ENCODE measurements around the gene PLRG1.

Gene PLRG1

GRCh38 chr4:154585369-154586018 lies 35.3 kb upstream of the PLRG1 start:
- DNase-seq (ENCODE audit: low read depth in 1 of 2, low spot score in 1 of 2): no peak
- in situ Hi-C loops (cut with HindIII; ENCODE audit: low pct_unique_long_range_greater_than_20kb, low sequenced_read_pairs): no loop called here
- no peak for TF ChIP-seq JUND (IDR thresholded peaks at IDR 0.05; ENCODE audit: low read depth)

- in situ Hi-C loops (cut with HindIII; ENCODE audit: low pct_unique_long_range_greater_than_20kb, low sequenced_read_pairs): no loop called here
- TF ChIP-seq JUND (IDR thresholded peaks at IDR 0.05; ENCODE audit: low read depth): no peak
- no peak for DNase-seq (ENCODE audit: low read depth in 1 of 2, low spot score in 1 of 2)
Observed at GRCh38 chr4:154584259-154584658, 34.1 kb upstream of the PLRG1 start.

DNA sequence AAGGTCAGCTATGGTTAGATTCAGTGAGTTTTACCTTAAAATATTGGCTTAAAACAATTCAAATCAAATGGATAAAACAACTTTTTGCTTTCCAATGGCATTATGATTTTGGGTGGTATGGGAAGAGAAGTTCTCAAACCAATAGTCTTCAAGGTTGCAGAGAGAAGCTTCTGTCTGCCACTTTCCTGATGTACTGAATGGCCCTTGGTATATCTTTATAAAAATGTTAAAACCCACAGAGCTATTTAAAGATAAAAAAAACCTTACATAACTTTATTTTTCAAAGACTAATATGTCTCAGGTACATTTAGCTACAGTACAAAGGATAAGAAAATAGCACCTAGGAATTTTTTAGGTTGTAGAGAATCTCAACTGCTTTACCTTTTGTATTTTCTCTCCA lies 33.5 kb upstream of the PLRG1 start:
- no peak for TF ChIP-seq JUND (IDR thresholded peaks at IDR 0.05; ENCODE audit: low read depth)
- in situ Hi-C loops (cut with HindIII; ENCODE audit: low pct_unique_long_range_greater_than_20kb, low sequenced_read_pairs): no loop called here
- DNase-seq (ENCODE audit: low read depth in 1 of 2, low spot score in 1 of 2): no peak

GRCh38 chr4:154583230-154583629 lies 33.0 kb upstream of the PLRG1 start:
- in situ Hi-C loops (cut with HindIII; ENCODE audit: low pct_unique_long_range_greater_than_20kb, low sequenced_read_pairs): no loop called here
- no peak for DNase-seq (ENCODE audit: low read depth in 1 of 2, low spot score in 1 of 2)
- TF ChIP-seq JUND (IDR thresholded peaks at IDR 0.05; ENCODE audit: low read depth): no peak

- in situ Hi-C loops (cut with HindIII; ENCODE audit: low pct_unique_long_range_greater_than_20kb, low sequenced_read_pairs): no loop called here
- no peak for TF ChIP-seq JUND (IDR thresholded peaks at IDR 0.05; ENCODE audit: low read depth)
- DNase-seq (ENCODE audit: low read depth in 1 of 2, low spot score in 1 of 2): no peak
Observed at GRCh38 chr4:154582723-154583122, 32.5 kb upstream of the PLRG1 start.

- no peak for TF ChIP-seq JUND (IDR thresholded peaks at IDR 0.05; ENCODE audit: low read depth)
- no peak for DNase-seq (ENCODE audit: low read depth in 1 of 2, low spot score in 1 of 2)
- in situ Hi-C loops (cut with HindIII; ENCODE audit: low pct_unique_long_range_greater_than_20kb, low sequenced_read_pairs): no loop called here
Observed at GRCh38 chr4:154579927-154580326, 29.7 kb upstream of the PLRG1 start.

- no peak for TF ChIP-seq JUND (IDR thresholded peaks at IDR 0.05; ENCODE audit: low read depth)
- in situ Hi-C loops (cut with HindIII; ENCODE audit: low pct_unique_long_range_greater_than_20kb, low sequenced_read_pairs): no loop called here
- DNase-seq (ENCODE audit: low read depth in 1 of 2, low spot score in 1 of 2): no peak
Observed at GRCh38 chr4:154578919-154579318, 28.7 kb upstream of the PLRG1 start.

GRCh38 chr4:154577324-154577723 lies 27.1 kb upstream of the PLRG1 start:
- in situ Hi-C loops (cut with HindIII; ENCODE audit: low pct_unique_long_range_greater_than_20kb, low sequenced_read_pairs): no loop called here
- TF ChIP-seq JUND (IDR thresholded peaks at IDR 0.05; ENCODE audit: low read depth): no peak
- DNase-seq (ENCODE audit: low read depth in 1 of 2, low spot score in 1 of 2): no peak

GRCh38 chr4:154574311-154574710 lies 24.1 kb upstream of the PLRG1 start:
- no peak for DNase-seq (ENCODE audit: low read depth in 1 of 2, low spot score in 1 of 2)
- in situ Hi-C loops (cut with HindIII; ENCODE audit: low pct_unique_long_range_greater_than_20kb, low sequenced_read_pairs): no loop called here
- TF ChIP-seq JUND (IDR thresholded peaks at IDR 0.05; ENCODE audit: low read depth): no peak

DNA sequence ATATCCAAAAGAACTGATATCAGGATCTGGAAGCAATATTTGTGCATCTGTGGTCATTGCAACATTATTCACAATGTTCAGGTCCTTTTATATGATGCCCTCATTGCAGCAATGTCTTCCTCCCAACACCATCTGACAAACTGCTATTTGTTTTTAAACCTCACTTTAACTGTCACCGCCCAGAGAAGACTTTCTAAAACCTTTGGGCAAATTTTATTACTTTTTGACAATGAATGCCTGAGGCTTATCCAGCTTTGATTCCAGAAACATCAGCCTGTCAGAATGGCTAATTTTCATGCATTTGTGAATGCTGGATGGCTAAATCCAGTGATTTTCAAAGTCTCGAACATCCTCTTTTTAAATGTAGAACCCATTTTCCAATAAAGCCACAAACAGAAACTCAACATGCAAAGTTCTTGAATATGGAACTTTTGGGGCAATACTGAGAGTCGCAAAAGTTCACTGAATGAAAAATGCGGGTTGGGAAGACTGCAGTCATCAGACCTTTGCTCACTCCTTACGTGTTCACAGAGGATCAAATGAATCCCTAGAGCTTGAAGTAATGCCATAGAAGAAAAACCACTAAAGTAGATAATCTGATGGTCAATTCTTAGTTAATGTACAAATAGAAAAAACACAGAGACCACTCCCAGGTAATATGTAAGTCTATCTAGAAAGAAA lies 23.1 kb upstream of the PLRG1 start:
- DNase-seq (ENCODE audit: low read depth in 1 of 2, low spot score in 1 of 2): no peak
- no peak for TF ChIP-seq JUND (IDR thresholded peaks at IDR 0.05; ENCODE audit: low read depth)

GRCh38 chr4:154569584-154569983 lies 19.4 kb upstream of the PLRG1 start:
- DNase-seq (ENCODE audit: low read depth in 1 of 2, low spot score in 1 of 2): no peak
- in situ Hi-C loops (cut with HindIII; ENCODE audit: low pct_unique_long_range_greater_than_20kb, low sequenced_read_pairs): no loop called here
- TF ChIP-seq JUND (IDR thresholded peaks at IDR 0.05; ENCODE audit: low read depth): no peak

More for the DNA sequence above, 23.1 kb upstream of the PLRG1 start:
- in situ Hi-C loops (cut with HindIII; ENCODE audit: low pct_unique_long_range_greater_than_20kb, low sequenced_read_pairs): no loop called here

DNA sequence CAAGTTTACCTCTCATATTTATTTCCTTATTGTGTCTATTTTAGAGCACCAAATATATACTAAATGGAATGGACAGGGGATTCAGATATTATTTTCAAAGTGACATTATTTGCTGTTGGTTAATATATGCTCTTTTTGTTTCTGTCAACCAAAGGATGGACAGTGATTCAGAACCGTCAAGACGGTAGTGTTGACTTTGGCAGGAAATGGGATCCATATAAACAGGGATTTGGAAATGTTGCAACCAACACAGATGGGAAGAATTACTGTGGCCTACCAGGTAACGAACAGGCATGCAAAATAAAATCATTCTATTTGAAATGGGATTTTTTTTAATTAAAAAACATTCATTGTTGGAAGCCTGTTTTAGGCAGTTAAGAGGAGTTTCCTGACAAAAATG lies 18.8 kb upstream of the PLRG1 start:
- no peak for TF ChIP-seq JUND (IDR thresholded peaks at IDR 0.05; ENCODE audit: low read depth)
- peak in 1 of 2 experiments; percentile 20 for DNase-seq (ENCODE audit: low read depth in 1 of 2, low spot score in 1 of 2)
- in situ Hi-C loops (cut with HindIII; ENCODE audit: low pct_unique_long_range_greater_than_20kb, low sequenced_read_pairs): no loop called here

DNA sequence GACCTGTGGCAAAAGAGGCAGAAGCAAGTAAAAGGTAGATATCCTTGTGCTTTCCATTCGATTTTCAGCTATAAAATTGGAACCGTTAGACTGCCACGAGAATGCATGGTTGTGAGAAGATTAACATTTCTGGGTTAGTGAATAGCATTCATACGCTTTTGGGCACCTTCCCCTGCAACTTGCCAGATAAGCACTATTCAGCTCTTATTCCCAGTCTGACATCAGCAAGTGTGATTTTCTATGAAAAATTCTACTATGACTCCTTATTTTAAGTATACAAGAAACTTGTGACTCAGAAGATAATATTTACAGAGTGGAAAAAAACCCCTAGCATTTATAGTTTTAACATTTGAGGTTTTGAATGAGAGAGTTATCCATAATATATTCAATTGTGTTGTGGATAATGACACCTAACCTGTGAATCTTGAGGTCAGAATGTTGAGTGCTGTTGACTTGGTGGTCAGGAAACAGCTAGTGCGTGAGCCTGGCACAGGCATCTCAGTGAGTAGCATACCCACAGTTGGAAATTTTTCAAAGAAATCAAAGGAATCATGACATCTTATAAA lies 16.5 kb upstream of the PLRG1 start:
- in situ Hi-C loops (cut with HindIII; ENCODE audit: low pct_unique_long_range_greater_than_20kb, low sequenced_read_pairs): no loop called here

More for the DNA sequence above, 16.5 kb upstream of the PLRG1 start:
- no peak for DNase-seq (ENCODE audit: low read depth in 1 of 2, low spot score in 1 of 2)
- TF ChIP-seq JUND (IDR thresholded peaks at IDR 0.05; ENCODE audit: low read depth): no peak

Data from T47D (cell line).